Measurements from ENCODE around the gene KRTAP10-12. TPM values are rescaled to one million over a fixed set of nuclear protein-coding genes. Genes with fewer than 3 reads are reported as not detected.

The KRTAP10-12 gene
- total RNA-seq, 1 donor, result not detected

DNA sequence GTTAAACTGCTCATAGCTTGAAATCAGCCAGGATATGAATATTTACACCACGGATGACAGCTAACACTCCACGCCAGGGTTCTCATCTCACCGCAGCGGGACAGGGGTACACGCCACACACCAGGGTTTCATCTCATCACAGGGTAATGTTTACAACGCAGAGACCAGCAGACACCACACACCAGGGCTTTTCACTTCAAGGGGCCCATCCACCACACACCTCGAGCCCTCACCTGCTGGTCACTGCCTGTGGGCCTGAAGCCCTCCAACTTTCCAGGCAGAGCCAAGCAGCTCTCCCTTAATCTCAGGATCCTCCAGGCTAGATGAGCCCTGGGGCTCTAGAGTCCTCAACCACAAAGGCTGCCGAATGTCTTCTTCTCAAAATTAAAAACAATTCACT lies 1.3 kb upstream of the KRTAP10-12 start:
- peak; percentile 71 for DNase-seq (ENCODE audit: insufficient read length, low spot score, missing footprints)
- TF ChIP-seq, protein P1, sequence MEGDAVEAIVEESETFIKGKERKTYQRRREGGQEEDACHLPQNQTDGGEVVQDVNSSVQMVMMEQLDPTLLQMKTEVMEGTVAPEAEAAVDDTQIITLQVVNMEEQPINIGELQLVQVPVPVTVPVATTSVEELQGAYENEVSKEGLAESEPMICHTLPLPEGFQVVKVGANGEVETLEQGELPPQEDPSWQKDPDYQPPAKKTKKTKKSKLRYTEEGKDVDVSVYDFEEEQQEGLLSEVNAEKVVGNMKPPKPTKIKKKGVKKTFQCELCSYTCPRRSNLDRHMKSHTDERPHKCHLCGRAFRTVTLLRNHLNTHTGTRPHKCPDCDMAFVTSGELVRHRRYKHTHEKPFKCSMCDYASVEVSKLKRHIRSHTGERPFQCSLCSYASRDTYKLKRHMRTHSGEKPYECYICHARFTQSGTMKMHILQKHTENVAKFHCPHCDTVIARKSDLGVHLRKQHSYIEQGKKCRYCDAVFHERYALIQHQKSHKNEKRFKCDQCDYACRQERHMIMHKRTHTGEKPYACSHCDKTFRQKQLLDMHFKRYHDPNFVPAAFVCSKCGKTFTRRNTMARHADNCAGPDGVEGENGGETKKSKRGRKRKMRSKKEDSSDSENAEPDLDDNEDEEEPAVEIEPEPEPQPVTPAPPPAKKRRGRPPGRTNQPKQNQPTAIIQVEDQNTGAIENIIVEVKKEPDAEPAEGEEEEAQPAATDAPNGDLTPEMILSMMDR (IDR thresholded peaks at IDR 0.05; ENCODE audit: extremely low read depth, low read depth, low read length), result no peak
- H3K4me1 ChIP-seq (ENCODE audit: insufficient read depth, low read length), result no peaks in the 10 kb centered on the region
- H2AFZ ChIP-seq (ENCODE audit: low read length), result no peak overlapping the region
- no peak overlapping the region for H3K4me2 ChIP-seq (ENCODE audit: insufficient read depth, low read length)
- no peaks in the 10 kb centered on the region for H3K9me3 ChIP-seq (ENCODE audit: low read depth, low read length)
- H3K36me3 ChIP-seq (ENCODE audit: insufficient read depth, low read length), result no peaks in the 10 kb centered on the region
- H3K27me3 ChIP-seq (ENCODE audit: insufficient read depth, low read length), result peaks cover 39% of the 10 kb centered on the region
- no peaks in the 10 kb centered on the region for H4K20me1 ChIP-seq (ENCODE audit: insufficient read depth, low read length)
- no peaks in the 10 kb centered on the region for H3K79me2 ChIP-seq (ENCODE audit: insufficient read depth, low read length)
- H3K4me3 ChIP-seq (ENCODE audit: insufficient read depth, low read length), result no peak overlapping the region
- no peak overlapping the region for H3K27ac ChIP-seq (ENCODE audit: low read depth, low read length)

DNA sequence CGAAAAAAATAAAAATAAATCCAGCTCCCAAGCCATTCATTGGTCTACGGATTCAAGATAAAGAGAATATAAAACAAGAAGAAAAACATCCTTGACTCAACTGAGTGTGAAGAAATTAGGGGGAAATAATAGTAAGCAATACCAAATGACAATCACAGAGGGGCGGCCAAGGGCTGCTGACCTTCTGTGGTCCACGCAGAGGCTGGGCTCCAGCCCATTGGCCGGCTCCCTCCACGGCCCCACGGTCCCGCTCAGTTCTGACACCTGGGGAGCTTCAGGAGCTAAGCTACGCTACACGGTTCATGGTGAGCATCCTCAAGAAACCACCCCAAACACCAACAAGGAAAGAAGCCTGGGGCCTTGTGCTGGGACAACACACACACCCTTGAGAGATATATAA lies 400 bp upstream of the KRTAP10-12 start:
- no peak overlapping the region for H3K4me3 ChIP-seq (ENCODE audit: insufficient read depth, low read length)
- no peaks in the 10 kb centered on the region for H3K79me2 ChIP-seq (ENCODE audit: insufficient read depth, low read length)
- TF ChIP-seq, protein P1 (IDR thresholded peaks at IDR 0.05; ENCODE audit: extremely low read depth, low read depth, low read length), result no peak
- no peak overlapping the region for H2AFZ ChIP-seq (ENCODE audit: low read length)
- H4K20me1 ChIP-seq (ENCODE audit: insufficient read depth, low read length), result no peaks in the 10 kb centered on the region
- H3K4me2 ChIP-seq (ENCODE audit: insufficient read depth, low read length), result no peak overlapping the region
- DNase-seq (ENCODE audit: insufficient read length, low spot score, missing footprints), result peak; percentile 80
- H3K27me3 ChIP-seq (ENCODE audit: insufficient read depth, low read length), result peaks cover 44% of the 10 kb centered on the region
- H3K4me1 ChIP-seq (ENCODE audit: insufficient read depth, low read length), result no peaks in the 10 kb centered on the region
- H3K9me3 ChIP-seq (ENCODE audit: low read depth, low read length), result no peaks in the 10 kb centered on the region
- H3K27ac ChIP-seq (ENCODE audit: low read depth, low read length), result no peak overlapping the region
- H3K36me3 ChIP-seq (ENCODE audit: insufficient read depth, low read length), result no peaks in the 10 kb centered on the region

DNA sequence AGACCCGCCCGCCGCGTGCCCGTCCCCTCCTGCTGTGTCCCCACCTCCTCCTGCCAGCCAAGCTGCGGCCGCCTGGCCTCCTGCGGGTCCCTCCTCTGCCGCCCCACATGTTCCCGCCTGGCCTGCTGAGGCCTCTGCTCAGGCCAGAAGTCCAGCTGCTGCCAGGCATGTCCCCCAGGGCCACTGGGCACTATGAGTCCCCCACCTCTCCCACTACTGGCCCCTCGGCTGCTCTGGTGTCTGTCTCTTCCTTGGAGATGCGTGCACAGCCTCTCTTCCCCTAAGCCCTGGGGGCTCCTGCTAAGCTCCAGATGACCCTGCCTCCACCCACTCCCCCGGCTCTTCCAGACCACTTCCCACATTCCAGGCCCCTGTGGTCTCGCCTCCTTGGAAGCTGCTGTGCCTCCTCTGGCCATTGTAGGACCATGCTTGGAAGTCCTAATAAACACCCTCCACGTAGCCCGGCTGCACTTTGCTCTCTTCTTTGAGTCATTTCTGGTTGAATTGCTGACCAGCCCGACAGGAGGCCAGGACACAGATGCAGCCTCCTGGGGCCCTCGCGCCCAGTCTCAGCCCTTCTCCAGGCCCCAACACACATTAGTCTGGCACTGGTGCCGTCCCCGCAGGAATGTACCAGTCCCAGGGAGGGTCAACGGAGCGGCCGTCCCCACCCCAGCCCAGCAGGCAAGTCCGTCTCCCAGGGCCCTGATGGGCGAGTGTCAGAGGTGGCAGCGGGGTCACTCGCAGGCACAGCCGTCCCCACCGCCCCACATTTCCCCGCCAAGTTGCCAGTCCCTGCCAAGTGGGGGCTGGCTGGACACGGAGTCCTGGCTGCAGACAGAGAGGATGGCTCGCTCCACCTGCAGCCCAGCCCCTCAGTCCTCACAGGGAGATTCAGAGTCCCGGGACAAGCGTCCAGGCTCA lies 1.1 kb downstream of the KRTAP10-12 start:
- H3K4me2 ChIP-seq (ENCODE audit: insufficient read depth, low read length), result no peak overlapping the region
- peak; percentile 73 for DNase-seq (ENCODE audit: insufficient read length, low spot score, missing footprints)

DNA sequence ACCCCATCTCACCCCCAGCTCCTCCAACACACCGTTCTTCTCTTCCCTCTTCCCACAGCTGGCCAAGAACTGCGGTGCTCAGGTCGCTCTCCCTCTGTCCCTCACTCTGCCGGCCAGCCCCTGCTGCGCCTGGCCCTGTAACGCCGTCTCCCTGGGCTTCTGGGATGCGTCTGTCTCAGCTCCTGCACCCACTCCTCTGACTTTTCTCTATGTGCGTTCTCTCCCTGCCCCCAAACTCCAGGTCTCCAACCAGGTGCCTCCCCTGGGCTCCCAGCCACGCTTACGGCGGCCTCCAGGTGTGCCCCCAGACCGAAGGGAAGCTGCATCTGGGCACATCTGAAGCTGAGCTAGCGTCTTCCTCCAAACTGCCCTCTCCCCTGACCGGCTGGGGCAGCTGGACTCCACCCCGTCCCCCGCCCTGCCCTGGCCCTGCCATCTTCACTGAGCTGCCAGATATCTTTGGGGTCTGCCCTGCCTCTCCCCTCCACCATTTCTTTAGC lies 2.6 kb downstream of the KRTAP10-12 start:
- no peaks in the 10 kb centered on the region for H3K4me1 ChIP-seq (ENCODE audit: insufficient read depth, low read length)
- peak; percentile 50 for DNase-seq (ENCODE audit: insufficient read length, low spot score, missing footprints)
- H4K20me1 ChIP-seq (ENCODE audit: insufficient read depth, low read length), result no peaks in the 10 kb centered on the region
- H3K9me3 ChIP-seq (ENCODE audit: low read depth, low read length), result no peaks in the 10 kb centered on the region
- H3K27me3 ChIP-seq (ENCODE audit: insufficient read depth, low read length), result peaks cover 57% of the 10 kb centered on the region
- H2AFZ ChIP-seq (ENCODE audit: low read length), result no peak overlapping the region
- TF ChIP-seq, protein P1 (IDR thresholded peaks at IDR 0.05; ENCODE audit: extremely low read depth, low read depth, low read length), result no peak
- H3K27ac ChIP-seq (ENCODE audit: low read depth, low read length), result no peak overlapping the region
- H3K4me2 ChIP-seq (ENCODE audit: insufficient read depth, low read length), result no peak overlapping the region
- no peak overlapping the region for H3K4me3 ChIP-seq (ENCODE audit: insufficient read depth, low read length)
- H3K79me2 ChIP-seq (ENCODE audit: insufficient read depth, low read length), result no peaks in the 10 kb centered on the region
- no peaks in the 10 kb centered on the region for H3K36me3 ChIP-seq (ENCODE audit: insufficient read depth, low read length)

More for the DNA sequence above, 1.1 kb downstream of the KRTAP10-12 start:
- Histone ChIP-seq H3K36me3 (ENCODE audit: insufficient read depth, low read length) (no peaks in the 10 kb centered on the region), H4K20me1 (ENCODE audit: insufficient read depth, low read length) (no peaks in the 10 kb centered on the region), H2AFZ (ENCODE audit: low read length) (no peak overlapping the region), H3K4me1 (ENCODE audit: insufficient read depth, low read length) (no peaks in the 10 kb centered on the region), H3K79me2 (ENCODE audit: insufficient read depth, low read length) (no peaks in the 10 kb centered on the region), H3K4me3 (ENCODE audit: insufficient read depth, low read length) (no peak overlapping the region), H3K27me3 (ENCODE audit: insufficient read depth, low read length) (peaks cover 52% of the 10 kb centered on the region), H3K27ac (ENCODE audit: low read depth, low read length) (no peak overlapping the region), H3K9me3 (ENCODE audit: low read depth, low read length) (no peaks in the 10 kb centered on the region)
- TF ChIP-seq, protein P1 (IDR thresholded peaks at IDR 0.05; ENCODE audit: extremely low read depth, low read depth, low read length), result no peak
